H9 (cell line): ENCODE measurements around the gene ABCC2. TPM values are rescaled to one million over a fixed set of nuclear protein-coding genes. Genes with fewer than 3 reads are reported as not detected.

Source experiments
- DNase-seq: peaks from one replicate; pipeline ENCODE4 v3.0.0-alpha.2; 2017
- H2AFZ ChIP-seq: one replicate; pipeline ENCODE4 v1.6.1; 2013; ENCODE audit warnings: mild to moderate bottlenecking, low read length, control low read depth, moderate library complexity
- H2AK5ac ChIP-seq: 2 replicates; pipeline ENCODE4 v1.6.1; 2013; ENCODE audit warnings: low read length, control low read depth, mixed read lengths; ENCODE audit not compliant: insufficient read length
- H2BK120ac ChIP-seq: one replicate; pipeline ENCODE4 v1.6.1; 2013; ENCODE audit warnings: low read depth, mild to moderate bottlenecking, low read length, control low read depth, inconsistent platforms; ENCODE audit not compliant: poor library complexity, severe bottlenecking
- H2BK12ac ChIP-seq: 2 replicates; pipeline ENCODE4 v1.6.1; 2013; ENCODE audit warnings: low read length, control low read depth, mixed read lengths, low read depth; ENCODE audit not compliant: insufficient read length
- H2BK15ac ChIP-seq: 2 replicates; pipeline ENCODE4 v1.6.1; 2013; ENCODE audit warnings: low read depth, low read length, control low read depth
- H2BK20ac ChIP-seq: one replicate; pipeline ENCODE4 v1.6.1; 2013; ENCODE audit warnings: low read depth, mild to moderate bottlenecking, low read length, control low read depth, inconsistent platforms; ENCODE audit not compliant: poor library complexity, severe bottlenecking
- H2BK5ac ChIP-seq: 2 replicates; pipeline ENCODE4 v1.6.1; 2013; ENCODE audit warnings: low read length, control low read depth, mixed read lengths; ENCODE audit not compliant: insufficient read length
- H3K14ac ChIP-seq: 2 replicates; pipeline ENCODE4 v1.6.1; 2013; ENCODE audit warnings: low read length, control low read depth; ENCODE audit not compliant: insufficient read depth
- H3K18ac ChIP-seq: 2 replicates; pipeline ENCODE4 v1.6.1; 2013; ENCODE audit warnings: low read depth, mild to moderate bottlenecking, mixed read lengths, low read length, control low read depth; ENCODE audit not compliant: insufficient read length
- H3K23ac ChIP-seq: 2 replicates; pipeline ENCODE4 v1.6.1; 2013; ENCODE audit warnings: low read length, control low read depth, mixed read lengths, low read depth; ENCODE audit not compliant: insufficient read length
- H3K23me2 ChIP-seq: 2 replicates; pipeline ENCODE4 v1.6.1; 2013; ENCODE audit warnings: low read depth, mild to moderate bottlenecking, mixed read lengths, low read length, control low read depth; ENCODE audit not compliant: insufficient read length, poor library complexity, severe bottlenecking
- H3K27ac ChIP-seq: 2 replicates; pipeline ENCODE4 v1.5.1; 2013; ENCODE audit warnings: low read length, control low read depth, mixed read lengths, low read depth; ENCODE audit not compliant: insufficient read length
- H3K27me3 ChIP-seq: 2 replicates; pipeline ENCODE4 v1.6.1; 2013; ENCODE audit warnings: low read length, control low read depth, inconsistent platforms; ENCODE audit not compliant: insufficient read depth
- H3K4ac ChIP-seq: 2 replicates; pipeline ENCODE4 v1.6.1; 2013; ENCODE audit warnings: low read depth, mild to moderate bottlenecking, control low read depth, inconsistent platforms, low read length, moderate library complexity
- H3K4me1 ChIP-seq: 2 replicates; pipeline ENCODE4 v1.6.1; 2013; ENCODE audit warnings: low read length, control low read depth, inconsistent platforms; ENCODE audit not compliant: insufficient read depth
- H3K4me2 ChIP-seq: 2 replicates; pipeline ENCODE4 v1.6.1; 2013; ENCODE audit warnings: low read length, control low read depth, mixed read lengths; ENCODE audit not compliant: insufficient read length, insufficient read depth
- H3K56ac ChIP-seq: 2 replicates; pipeline ENCODE4 v1.6.1; 2013; ENCODE audit warnings: low read depth, mild to moderate bottlenecking, mixed read lengths, low read length, control low read depth; ENCODE audit not compliant: insufficient read length
- H3K79me1 ChIP-seq: 2 replicates; pipeline ENCODE4 v1.6.1; 2013; ENCODE audit warnings: low read depth, mild to moderate bottlenecking, moderate library complexity, low read length, control low read depth, inconsistent platforms; ENCODE audit not compliant: insufficient read depth, poor library complexity, severe bottlenecking
- H3K79me2 ChIP-seq: 2 replicates; pipeline ENCODE4 v1.6.1; 2013; ENCODE audit warnings: low read length, control low read depth, inconsistent platforms; ENCODE audit not compliant: insufficient read depth
- H3K9ac ChIP-seq: 2 replicates; pipeline ENCODE4 v1.6.1; 2013; ENCODE audit warnings: low read length, control low read depth, mixed read lengths; ENCODE audit not compliant: insufficient read length; ENCODE audit errors: extremely low read depth
- H3K9me3 ChIP-seq: one replicate; pipeline ENCODE4 v1.6.1; 2013; ENCODE audit warnings: low read depth, low read length, inconsistent platforms; ENCODE audit not compliant: control insufficient read depth
- H3T11ph ChIP-seq: one replicate; pipeline ENCODE4 v1.6.1; 2013; ENCODE audit warnings: mild to moderate bottlenecking, low read length, control low read depth, inconsistent platforms
- H4K20me1 ChIP-seq: one replicate; pipeline ENCODE4 v1.6.1; 2013; ENCODE audit not compliant: control insufficient read depth, insufficient read length, insufficient read depth
- H4K5ac ChIP-seq: 2 replicates; pipeline ENCODE4 v1.6.1; 2013; ENCODE audit warnings: low read depth, mild to moderate bottlenecking, mixed read lengths, low read length, control low read depth; ENCODE audit not compliant: insufficient read length
- H4K8ac ChIP-seq: replicated peaks from 2 replicates; pipeline ENCODE4 v1.6.1; 2013; ENCODE audit warnings: low read length, control low read depth, mixed read lengths, low read depth; ENCODE audit not compliant: insufficient read length
- H4K91ac ChIP-seq: 2 replicates; pipeline ENCODE4 v1.6.1; 2013; ENCODE audit warnings: low read depth, mild to moderate bottlenecking, moderate library complexity, mixed read lengths, low read length, control low read depth; ENCODE audit not compliant: insufficient read length
- H3K27ac Mint-ChIP-seq, 3 experiments: 2 replicates in 2 of 3; 3 replicates in 1 of 3; pipeline ENCODE4 v1.8.0; 2020 to 2021; ENCODE audit warnings: mixed read lengths in 3 of 3, mild to moderate bottlenecking in 1 of 3, moderate library complexity in 1 of 3
- H3K27me3 Mint-ChIP-seq: 2 replicates; pipeline ENCODE4 v1.8.0; 2021; ENCODE audit warnings: low read depth, mild to moderate bottlenecking, moderate library complexity, mixed read lengths
- H3K36me3 Mint-ChIP-seq, 3 experiments: 2 replicates in 2 of 3; 3 replicates in 1 of 3; pipeline ENCODE4 v1.8.0; 2020 to 2021; ENCODE audit warnings: low read depth in 3 of 3, mixed read lengths in 3 of 3; ENCODE audit not compliant: insufficient read depth in 1 of 3
- H3K4me1 Mint-ChIP-seq, 2 experiments: 2 replicates each; pipeline ENCODE4 v1.8.0; 2020; ENCODE audit warnings: mixed read lengths in 2 of 2
- H3K4me3 Mint-ChIP-seq, 2 experiments: 2 replicates in 1 of 2; 3 replicates in 1 of 2; pipeline ENCODE4 v1.8.0; 2020 to 2021; ENCODE audit warnings: mild to moderate bottlenecking in 2 of 2, mixed read lengths in 2 of 2, moderate library complexity in 1 of 2
- H3K9me3 Mint-ChIP-seq, 2 experiments: 2 replicates in 1 of 2; 3 replicates in 1 of 2; pipeline ENCODE4 v1.8.0; 2020; ENCODE audit warnings: mild to moderate bottlenecking in 2 of 2, mixed read lengths in 2 of 2, moderate library complexity in 1 of 2
- WGBS: extraction: QIAGEN DNeasy Blood & Tissue Kit; methylation state at CpG from one replicate; pipeline ENCODE4 v1.1.7; 2013; ENCODE audit warnings: missing lambda C conversion rate, low lambda C conversion rate, mixed read lengths; ENCODE audit not compliant: insufficient read length; ENCODE audit errors: extremely low coverage; 5-methylcytosine and 5-hydroxymethylcytosine counted together
- total RNA-seq: library from RNA; stranded (reverse); gene quantifications from 2 replicates; pipeline ENCODE4 v1.2.1, GENCODE V29; 2021
- TF ChIP-seq, protein P1 (sequence below): fragments of 200-600 bp; sonication (generic); conservative IDR thresholded peaks from 3 replicates; pipeline ENCODE4 v1.8.0; 2021; ENCODE audit warnings: antibody characterized with exemption, mild to moderate bottlenecking

Gene ABCC2
- total RNA-seq, 1 experiment from 2014 or later, result 0.68 TPM

DNA sequence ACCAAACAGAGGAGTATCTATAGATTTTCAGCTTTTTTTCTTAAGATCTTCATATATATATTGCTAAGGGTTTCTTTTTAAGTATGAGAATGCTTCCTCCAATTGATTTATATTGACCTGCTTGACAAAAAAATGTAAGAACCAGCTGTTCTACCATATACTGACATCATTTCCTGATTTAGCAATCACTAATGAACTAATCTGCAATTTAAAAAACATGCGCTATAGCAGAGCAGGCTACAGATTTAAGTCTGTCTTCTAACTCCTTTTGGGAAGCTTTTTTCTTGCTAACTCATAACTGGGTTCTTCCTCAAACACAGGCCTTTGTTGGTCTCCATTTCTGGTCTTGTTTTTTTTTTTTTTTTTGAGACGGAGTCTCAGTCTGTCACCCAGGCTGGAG is 33.2 kb downstream of the ABCC2 start:
- Histone ChIP-seq H3K23ac (no peak overlapping the region), H2BK5ac (no peak overlapping the region), H2AFZ (no peak overlapping the region), H3K56ac (no peak overlapping the region), H4K8ac (no peak overlapping the region), H3K4ac (no peak overlapping the region), H2BK20ac (no peak overlapping the region), H3K27ac (no peak overlapping the region), H3T11ph (no peak overlapping the region), H3K23me2 (no peaks in the 10 kb centered on the region), H4K20me1 (no peaks in the 10 kb centered on the region), H2BK15ac (no peak overlapping the region), H3K4me2 (no peak overlapping the region), H3K4me1 (no peaks in the 10 kb centered on the region), H4K91ac (no peak overlapping the region), H3K18ac (no peak overlapping the region), H4K5ac (no peak overlapping the region), H2BK120ac (no peak overlapping the region), H3K9me3 (no peaks in the 10 kb centered on the region), H3K9ac (no peak overlapping the region), H3K79me2 (no peaks in the 10 kb centered on the region), H2AK5ac (no peak overlapping the region), H3K79me1 (no peaks in the 10 kb centered on the region), H3K14ac (no peak overlapping the region), H3K27me3 (no peaks in the 10 kb centered on the region), H2BK12ac (no peak overlapping the region)
- DNase-seq, result no peak
- WGBS, result no CpG with 5 or more reads among the region's 2 CpGs
- no peak overlapping the region for H3K4me3 Mint-ChIP-seq
- peaks cover 3 to 4% of the 10 kb centered on the region in 2 experiments for H3K4me1 Mint-ChIP-seq
- peaks cover 6 to 7% of the 10 kb centered on the region in 2 experiments for H3K9me3 Mint-ChIP-seq
- H3K36me3 Mint-ChIP-seq, result peaks cover 0 to 3% (median 0%) of the 10 kb centered on the region in 3 experiments; a peak in 2 of 7 replicates
- no peak overlapping the region for H3K27ac Mint-ChIP-seq
- H3K27me3 Mint-ChIP-seq, result peaks cover 2% of the 10 kb centered on the region
- TF ChIP-seq, protein P1, sequence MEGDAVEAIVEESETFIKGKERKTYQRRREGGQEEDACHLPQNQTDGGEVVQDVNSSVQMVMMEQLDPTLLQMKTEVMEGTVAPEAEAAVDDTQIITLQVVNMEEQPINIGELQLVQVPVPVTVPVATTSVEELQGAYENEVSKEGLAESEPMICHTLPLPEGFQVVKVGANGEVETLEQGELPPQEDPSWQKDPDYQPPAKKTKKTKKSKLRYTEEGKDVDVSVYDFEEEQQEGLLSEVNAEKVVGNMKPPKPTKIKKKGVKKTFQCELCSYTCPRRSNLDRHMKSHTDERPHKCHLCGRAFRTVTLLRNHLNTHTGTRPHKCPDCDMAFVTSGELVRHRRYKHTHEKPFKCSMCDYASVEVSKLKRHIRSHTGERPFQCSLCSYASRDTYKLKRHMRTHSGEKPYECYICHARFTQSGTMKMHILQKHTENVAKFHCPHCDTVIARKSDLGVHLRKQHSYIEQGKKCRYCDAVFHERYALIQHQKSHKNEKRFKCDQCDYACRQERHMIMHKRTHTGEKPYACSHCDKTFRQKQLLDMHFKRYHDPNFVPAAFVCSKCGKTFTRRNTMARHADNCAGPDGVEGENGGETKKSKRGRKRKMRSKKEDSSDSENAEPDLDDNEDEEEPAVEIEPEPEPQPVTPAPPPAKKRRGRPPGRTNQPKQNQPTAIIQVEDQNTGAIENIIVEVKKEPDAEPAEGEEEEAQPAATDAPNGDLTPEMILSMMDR, result no peak
